Dendritic cell treated with granulocyte-macrophage colony-stimulating factor and Interleukin-4, amounts not matched to agents 40 ng/mL and 50 ng/mL, for 4 days (primary cell): Measurements from ENCODE around the gene CASP9.
"Not testable (repeated sequence)": the region's sequence is repeated elsewhere in the genome, so short reads cannot be mapped to it uniquely, and the experiment has no call there.

Experiments used
- H3K27ac Mint-ChIP-seq: one replicate; pipeline ENCODE4 v1.8.0; 2022; ENCODE audit warnings: mild to moderate bottlenecking, mixed read lengths
- H3K27me3 Mint-ChIP-seq: one replicate; pipeline ENCODE4 v1.8.0; 2022; ENCODE audit warnings: mild to moderate bottlenecking, mixed read lengths
- H3K36me3 Mint-ChIP-seq: one replicate; pipeline ENCODE4 v1.8.0; 2022; ENCODE audit warnings: low read depth, mixed read lengths
- H3K4me1 Mint-ChIP-seq: one replicate; pipeline ENCODE4 v1.8.0; 2022; ENCODE audit warnings: low read depth, mixed read lengths
- H3K4me3 Mint-ChIP-seq: one replicate; pipeline ENCODE4 v1.8.0; 2022; ENCODE audit warnings: mild to moderate bottlenecking, moderate library complexity, mixed read lengths
- H3K9me3 Mint-ChIP-seq: one replicate; pipeline ENCODE4 v1.8.0; 2022; ENCODE audit warnings: mixed read lengths
- intact Hi-C: fragments of 100-400 bp; cut with micrococcal nuclease; formaldehyde crosslinking; loops from one replicate; pipeline ENCODE4 v1.15.0; 2022

The CASP9 gene

DNA sequence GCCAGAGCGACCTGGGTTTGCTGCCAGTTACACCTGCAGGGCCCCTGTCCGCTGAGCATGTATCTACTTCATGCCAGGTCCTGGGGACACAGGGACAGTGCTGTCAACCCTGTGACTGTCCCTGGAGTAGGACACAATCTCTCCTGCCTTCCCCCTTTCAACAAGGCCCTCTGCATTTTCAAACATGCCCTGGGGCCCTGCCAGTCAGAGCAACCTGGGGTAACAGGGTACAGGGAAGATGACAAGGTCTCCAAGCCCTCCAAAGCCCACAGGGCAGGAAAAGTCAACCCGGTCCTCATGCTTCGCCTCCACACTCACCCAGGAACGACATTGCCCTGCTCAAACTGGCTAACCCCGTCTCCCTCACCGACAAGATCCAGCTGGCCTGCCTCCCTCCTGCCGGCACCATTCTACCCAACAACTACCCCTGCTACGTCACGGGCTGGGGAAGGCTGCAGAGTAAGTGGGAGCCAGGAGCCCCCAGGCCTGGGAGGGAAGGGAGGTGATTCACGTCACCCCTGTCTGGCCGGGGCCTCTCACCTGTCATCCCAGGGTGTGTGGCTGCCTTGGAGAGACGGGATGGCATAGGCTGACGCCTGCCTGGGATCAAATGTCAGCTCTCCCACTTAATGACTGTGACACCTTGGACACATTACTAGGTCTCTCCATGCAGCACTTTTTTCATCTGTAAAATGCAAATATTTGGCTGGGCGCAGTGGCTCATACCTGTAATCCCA is 60.8 kb downstream of the CASP9 start:
- H3K36me3 Mint-ChIP-seq, H3K27me3 Mint-ChIP-seq, intact Hi-C loops, H3K9me3 Mint-ChIP-seq, H3K4me3 Mint-ChIP-seq: not testable (repeated sequence)
- H3K27ac Mint-ChIP-seq, result peak overlapping the region; percentile 68
- peaks cover 48% of the 10 kb centered on the region for H3K4me1 Mint-ChIP-seq

DNA sequence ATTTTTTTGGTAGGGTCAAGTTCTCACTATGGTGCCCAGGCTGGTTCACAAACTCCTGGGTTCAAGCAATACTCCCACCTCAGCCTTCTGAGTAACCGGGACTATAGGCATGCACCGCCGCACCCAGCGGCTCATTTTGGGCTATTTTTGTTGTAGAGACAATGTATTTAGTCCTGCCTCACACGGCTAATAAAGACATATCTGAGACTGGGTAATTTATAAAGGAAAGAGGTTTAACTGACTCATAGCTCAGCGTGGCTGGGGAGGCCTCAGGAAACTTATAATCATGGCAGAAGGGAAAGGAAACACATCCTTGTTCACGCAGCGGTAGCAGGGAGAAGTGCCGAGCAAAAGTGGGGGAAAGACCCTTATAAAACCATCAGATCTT is 63.3 kb downstream of the CASP9 start:
- Mint-ChIP-seq H3K36me3 (no peaks in the 10 kb centered on the region), H3K4me3 (no peak overlapping the region), H3K4me1 (peaks cover 49% of the 10 kb centered on the region), H3K27me3 (no peaks in the 10 kb centered on the region), H3K27ac (peak overlapping the region; percentile 56), H3K9me3 (no peaks in the 10 kb centered on the region)
- intact Hi-C loops, result no loop called here

DNA sequence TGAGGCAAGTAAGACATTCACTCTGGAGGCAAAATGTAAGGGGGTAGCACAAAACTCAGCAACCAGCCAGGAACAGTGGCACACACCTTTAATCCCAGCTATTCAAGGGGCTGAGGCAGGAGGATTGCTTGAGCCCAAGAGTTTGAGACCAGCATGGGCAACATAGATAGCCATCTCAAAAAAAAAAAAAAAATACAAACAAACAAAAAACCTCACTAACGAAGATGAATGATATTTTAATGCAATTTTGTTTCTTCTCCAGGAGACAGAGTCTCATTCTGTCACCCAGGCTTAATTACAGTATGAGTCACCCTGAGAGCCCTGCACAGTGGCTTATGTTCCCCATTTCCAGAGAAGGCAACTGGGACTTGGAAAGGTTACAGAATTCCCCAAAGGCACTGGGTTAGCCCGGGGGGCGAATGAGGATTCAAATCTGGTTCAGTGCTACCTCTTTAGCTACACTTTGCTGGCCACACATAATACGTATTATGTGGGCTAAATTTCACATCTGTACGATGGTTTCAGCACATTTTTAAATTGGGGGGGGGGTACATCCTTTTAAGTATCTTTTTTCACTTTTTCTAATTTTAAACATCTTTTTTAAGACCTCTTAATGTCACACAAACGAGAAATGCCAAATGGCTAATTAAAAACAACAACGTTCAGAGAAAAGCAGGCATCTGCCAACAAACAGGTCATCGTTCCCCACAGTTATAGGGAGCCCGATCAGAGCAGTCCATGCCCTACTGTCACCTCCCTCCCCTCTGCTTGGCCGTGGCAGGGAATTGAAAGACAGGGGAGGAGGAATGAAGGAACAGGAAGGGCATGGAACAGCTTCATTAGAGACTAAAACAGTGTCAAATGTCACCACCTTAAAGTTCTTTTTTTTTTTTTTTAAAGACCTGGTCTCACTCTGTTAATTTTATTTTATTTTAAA is 64.0 kb downstream of the CASP9 start:
- Mint-ChIP-seq H3K4me3 (no peak overlapping the region), H3K27me3 (no peaks in the 10 kb centered on the region), H3K27ac (peak overlapping the region; percentile 56), H3K36me3 (no peaks in the 10 kb centered on the region), H3K9me3 (no peaks in the 10 kb centered on the region), H3K4me1 (peaks cover 48% of the 10 kb centered on the region)
- intact Hi-C loops, result no loop called here

DNA sequence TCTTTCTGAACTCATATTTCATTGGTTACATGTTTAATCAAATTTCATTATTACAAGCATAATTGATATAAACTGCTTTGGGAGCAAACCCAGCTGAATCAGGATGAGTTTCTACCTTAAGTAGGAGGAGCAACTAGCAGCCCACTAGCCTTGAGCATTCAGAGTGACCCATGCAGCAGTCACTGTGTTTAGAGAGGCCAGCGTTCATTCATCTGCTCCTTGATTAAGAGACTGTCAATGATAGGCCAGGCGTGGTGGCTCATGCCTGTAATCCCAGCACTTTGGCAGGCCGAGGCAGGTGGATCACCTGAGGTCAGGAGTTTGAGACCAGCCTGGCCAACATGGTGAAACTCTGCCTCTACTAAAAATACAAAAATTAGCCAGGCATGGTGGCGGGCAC is 65.6 kb downstream of the CASP9 start:
- H3K4me3 Mint-ChIP-seq, H3K36me3 Mint-ChIP-seq, H3K9me3 Mint-ChIP-seq, H3K27ac Mint-ChIP-seq, intact Hi-C loops, H3K27me3 Mint-ChIP-seq: not testable (repeated sequence)
- H3K4me1 Mint-ChIP-seq, result peaks cover 32% of the 10 kb centered on the region

DNA sequence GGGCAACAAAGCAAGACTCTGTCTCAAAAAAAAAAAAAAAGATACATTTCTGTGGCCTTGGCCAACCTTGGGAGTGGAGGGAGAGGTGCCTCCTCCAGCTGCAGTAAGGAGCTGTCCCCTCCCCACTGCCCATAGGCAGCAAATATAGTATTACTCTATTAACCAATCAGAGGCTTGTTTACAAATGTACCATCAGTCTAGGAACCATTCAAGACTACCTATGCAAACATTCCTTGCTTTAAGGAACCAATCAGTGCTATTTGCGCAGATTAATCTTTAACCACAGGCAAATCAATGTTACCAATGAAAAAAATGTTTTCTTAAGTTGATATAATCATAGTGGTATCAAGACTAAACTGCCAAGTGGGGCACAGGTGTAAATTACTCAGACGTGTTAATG is 66.4 kb downstream of the CASP9 start:
- intact Hi-C loops, result no loop called here
- H3K4me3 Mint-ChIP-seq, result no peak overlapping the region
- no peaks in the 10 kb centered on the region for H3K36me3 Mint-ChIP-seq
- H3K4me1 Mint-ChIP-seq, result peaks cover 29% of the 10 kb centered on the region
- H3K9me3 Mint-ChIP-seq, result no peaks in the 10 kb centered on the region
- no peak overlapping the region for H3K27ac Mint-ChIP-seq
- peaks cover 2% of the 10 kb centered on the region for H3K27me3 Mint-ChIP-seq

DNA sequence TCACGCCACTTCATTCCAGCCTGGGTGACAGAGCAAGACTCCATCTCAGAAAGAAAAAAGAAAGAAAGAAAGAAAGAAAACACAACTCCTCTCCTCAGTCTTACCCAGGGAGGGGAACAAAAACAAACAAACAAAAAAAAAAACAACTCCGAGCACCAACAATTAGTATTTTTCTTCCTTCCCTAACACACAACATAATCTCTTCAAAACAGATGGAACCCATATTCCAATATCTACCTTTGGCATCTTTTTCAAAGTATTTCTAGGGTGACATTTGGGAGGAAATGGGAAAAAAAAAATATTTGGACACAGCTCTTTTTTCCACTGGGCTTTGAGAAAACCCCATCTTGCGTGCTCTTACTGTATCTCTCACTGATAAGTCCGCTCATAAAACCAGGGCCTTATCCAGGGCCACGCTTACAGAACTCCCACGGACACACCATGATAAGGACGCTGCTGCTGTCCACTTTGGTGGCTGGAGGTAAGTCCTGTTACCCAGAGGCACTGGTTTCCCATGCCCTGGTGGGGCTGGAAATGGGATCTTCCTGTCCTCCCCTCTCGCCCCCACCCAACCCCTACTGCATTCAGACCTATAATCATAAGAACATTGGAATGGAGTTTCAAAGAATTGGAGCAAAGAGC is 67.6 kb downstream of the CASP9 start, which contains the start of gene CELA2A:
Gene CELA2A, plus strand, starts transcription at position 420 of the 642 bp plus-strand sequence. Its CDS starts 22 bp downstream, at position 442.
- peaks cover 29% of the 10 kb centered on the region for H3K4me1 Mint-ChIP-seq
- H3K27ac Mint-ChIP-seq, result no peak within 1 kb of the TSS
- no peaks in the 10 kb centered on the region for H3K9me3 Mint-ChIP-seq
- intact Hi-C loops, result no loop called here
- no peak within 1 kb of the TSS for H3K4me3 Mint-ChIP-seq
- no peaks in the 10 kb centered on the region for H3K36me3 Mint-ChIP-seq
- H3K27me3 Mint-ChIP-seq, result peaks cover 5% of the 10 kb centered on the region

DNA sequence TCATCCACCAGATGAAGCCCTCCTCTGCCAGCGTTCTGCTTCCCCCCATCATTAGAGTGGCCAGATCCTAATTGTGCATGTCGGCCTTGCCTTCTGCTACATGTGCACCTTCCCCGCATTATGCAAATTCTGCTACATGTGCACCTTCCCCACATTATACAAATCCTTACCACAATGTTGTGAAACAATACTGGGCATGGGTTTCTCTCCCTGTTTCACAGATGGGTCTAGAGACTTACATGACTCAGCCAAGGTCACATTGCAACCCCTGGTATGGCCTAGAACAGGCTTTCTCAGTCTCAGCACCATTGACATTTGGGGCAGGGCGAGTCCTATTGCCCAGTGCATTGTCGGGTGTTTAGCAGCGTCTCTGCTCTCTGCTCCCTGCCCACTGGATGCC is 68.5 kb downstream of the CASP9 start:
- H3K4me3 Mint-ChIP-seq, result no peak overlapping the region
- H3K36me3 Mint-ChIP-seq, result no peaks in the 10 kb centered on the region
- H3K4me1 Mint-ChIP-seq, result peaks cover 25% of the 10 kb centered on the region
- H3K27ac Mint-ChIP-seq, result no peak overlapping the region
- no peaks in the 10 kb centered on the region for H3K9me3 Mint-ChIP-seq
- intact Hi-C loops, result no loop called here
- H3K27me3 Mint-ChIP-seq, result peaks cover 9% of the 10 kb centered on the region

DNA sequence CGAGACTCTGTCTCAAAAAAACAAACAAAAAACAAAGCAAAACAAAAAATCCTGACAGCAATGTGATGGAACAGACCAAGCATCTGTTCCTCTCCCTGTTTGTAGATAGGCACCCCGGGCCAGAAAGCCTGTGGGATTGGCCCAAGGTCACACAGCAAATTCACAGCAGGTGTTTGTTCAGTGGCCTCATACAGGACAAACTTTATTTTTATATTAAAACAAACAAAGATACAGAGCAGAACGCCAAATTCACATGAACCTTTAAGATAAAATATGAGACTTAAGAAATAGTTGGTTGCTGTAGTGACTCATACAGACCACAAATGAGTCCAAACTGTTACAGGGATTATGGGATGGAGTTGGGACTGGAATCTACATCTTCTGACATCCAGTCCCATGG is 69.8 kb downstream of the CASP9 start:
- H3K36me3 Mint-ChIP-seq, result no peaks in the 10 kb centered on the region
- no peak overlapping the region for H3K27ac Mint-ChIP-seq
- H3K4me1 Mint-ChIP-seq, result peaks cover 19% of the 10 kb centered on the region
- intact Hi-C loops, result no loop called here
- peaks cover 9% of the 10 kb centered on the region for H3K27me3 Mint-ChIP-seq
- H3K4me3 Mint-ChIP-seq, result no peak overlapping the region
- H3K9me3 Mint-ChIP-seq, result no peaks in the 10 kb centered on the region

DNA sequence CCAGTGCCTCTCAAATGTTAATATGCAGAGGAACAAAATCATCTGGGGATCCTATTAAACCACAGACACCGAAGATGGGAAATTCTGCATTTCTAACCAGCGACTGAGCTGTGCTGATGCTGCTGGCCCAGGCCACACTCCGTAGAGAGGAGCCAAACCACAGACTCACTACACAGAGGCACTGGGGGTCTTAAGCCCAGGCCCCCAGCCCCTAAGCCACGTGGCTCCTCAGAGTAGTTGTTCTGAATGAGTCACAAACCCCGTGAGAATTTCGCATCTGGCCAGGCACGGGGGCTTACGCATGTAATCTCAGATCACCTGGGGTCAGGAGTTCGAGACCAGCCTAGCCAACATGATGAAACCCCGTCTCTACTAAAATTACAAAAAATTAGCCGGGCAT is 70.3 kb downstream of the CASP9 start:
- peaks cover 9% of the 10 kb centered on the region for H3K27me3 Mint-ChIP-seq
- intact Hi-C loops, result no loop called here
- no peaks in the 10 kb centered on the region for H3K36me3 Mint-ChIP-seq
- no peak overlapping the region for H3K27ac Mint-ChIP-seq
- no peak overlapping the region for H3K4me3 Mint-ChIP-seq
- no peaks in the 10 kb centered on the region for H3K9me3 Mint-ChIP-seq
- H3K4me1 Mint-ChIP-seq, result peaks cover 16% of the 10 kb centered on the region

DNA sequence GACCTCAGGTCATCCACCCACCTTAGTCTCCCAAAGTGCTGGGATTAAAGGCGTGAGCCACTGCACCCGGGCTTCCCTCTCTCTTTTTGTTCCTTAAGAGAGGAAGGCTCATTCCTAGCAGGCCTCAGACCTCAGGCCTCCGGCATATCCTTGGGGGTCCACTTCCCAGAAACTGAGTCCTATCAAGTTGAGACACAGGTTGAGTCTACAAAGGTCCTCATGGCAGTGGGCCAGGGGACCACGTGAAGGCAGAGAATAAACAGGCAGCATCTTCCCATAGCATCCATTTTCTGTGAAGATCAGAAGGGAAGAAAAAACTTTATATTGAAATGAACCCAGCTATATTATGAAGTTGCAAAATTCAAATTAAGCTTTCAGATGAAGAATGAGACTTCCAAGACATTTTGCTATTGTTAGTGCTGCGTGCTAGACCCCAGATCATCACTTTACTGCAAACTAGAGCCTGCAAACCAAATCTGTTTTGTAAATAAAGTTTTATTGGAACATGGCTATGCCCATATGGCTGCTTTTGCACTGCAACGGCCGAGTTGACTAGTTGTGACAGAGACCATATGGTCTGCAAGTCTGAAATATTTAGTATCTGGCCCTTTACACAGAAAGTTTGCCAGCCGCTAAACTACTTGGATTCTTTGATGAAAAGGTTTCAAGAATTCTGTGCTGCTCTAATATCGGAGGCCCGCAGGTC is 71.0 kb downstream of the CASP9 start:
- peaks cover 16% of the 10 kb centered on the region for H3K4me1 Mint-ChIP-seq
- no peaks in the 10 kb centered on the region for H3K9me3 Mint-ChIP-seq
- H3K4me3 Mint-ChIP-seq, result no peak overlapping the region
- no peak overlapping the region for H3K27ac Mint-ChIP-seq
- intact Hi-C loops, result no loop called here
- H3K36me3 Mint-ChIP-seq, result no peaks in the 10 kb centered on the region
- H3K27me3 Mint-ChIP-seq, result peaks cover 9% of the 10 kb centered on the region

DNA sequence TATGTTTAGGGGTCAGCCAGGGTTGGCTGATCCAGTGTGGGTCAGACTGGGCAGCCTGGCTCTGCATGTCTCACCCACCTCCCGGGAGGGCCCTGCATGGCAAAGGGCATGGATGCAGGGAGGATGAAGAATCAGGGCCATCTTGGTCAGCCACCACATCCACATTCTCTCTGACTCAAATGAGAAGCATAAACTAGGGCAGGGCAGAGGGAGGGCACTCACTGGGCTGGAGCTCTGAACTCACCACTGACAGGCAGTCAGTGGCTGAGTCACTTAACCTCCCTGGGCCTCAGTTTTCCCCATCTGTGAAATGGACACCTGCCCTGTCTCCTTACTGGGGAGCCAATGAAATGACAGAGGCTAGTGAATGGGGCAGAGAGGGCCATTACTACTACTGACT is 71.8 kb downstream of the CASP9 start:
- H3K36me3 Mint-ChIP-seq, result no peaks in the 10 kb centered on the region
- H3K9me3 Mint-ChIP-seq, result no peaks in the 10 kb centered on the region
- H3K4me3 Mint-ChIP-seq, result no peak overlapping the region
- H3K27me3 Mint-ChIP-seq, result peaks cover 15% of the 10 kb centered on the region
- H3K27ac Mint-ChIP-seq, result no peak overlapping the region
- H3K4me1 Mint-ChIP-seq, result peaks cover 16% of the 10 kb centered on the region
- intact Hi-C loops, result no loop called here

DNA sequence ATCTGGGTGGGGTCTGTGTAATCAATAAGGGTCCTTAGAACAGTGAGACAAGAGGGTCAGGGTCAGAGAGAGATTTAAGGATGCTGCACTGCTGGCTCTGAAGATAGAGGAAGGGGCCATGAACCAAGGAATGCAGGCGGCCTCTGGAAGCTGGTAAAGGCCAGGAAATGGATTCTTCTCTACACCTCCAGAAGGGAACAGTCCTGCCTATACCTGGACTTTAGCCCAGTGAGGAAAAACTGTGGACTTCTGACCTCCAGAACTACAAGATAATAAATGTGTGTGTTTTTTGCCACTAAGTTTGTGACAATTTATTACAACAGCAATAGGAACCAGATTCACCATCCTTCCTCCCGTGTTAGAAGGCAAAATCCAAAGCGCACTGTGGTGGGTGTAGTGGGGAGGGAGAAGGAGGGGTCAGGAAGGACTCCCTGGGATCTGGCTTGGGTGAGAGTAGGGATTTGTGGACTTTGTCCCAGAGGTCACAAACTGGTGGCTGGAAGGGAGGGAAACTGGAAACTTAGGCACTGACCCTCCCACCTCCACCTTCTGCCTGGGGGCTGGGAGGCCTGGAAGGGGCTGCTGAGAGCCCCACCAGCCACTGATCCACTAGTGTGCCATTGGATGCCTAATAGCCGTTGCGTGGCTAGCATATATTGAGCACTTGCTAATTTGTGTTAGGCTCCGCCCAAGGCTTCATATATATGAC is 72.8 kb downstream of the CASP9 start:
- Mint-ChIP-seq H3K4me1 (peaks cover 16% of the 10 kb centered on the region), H3K4me3 (no peak overlapping the region), H3K36me3 (no peaks in the 10 kb centered on the region), H3K9me3 (no peaks in the 10 kb centered on the region), H3K27ac (no peak overlapping the region), H3K27me3 (peaks cover 25% of the 10 kb centered on the region)
- intact Hi-C loops, result no loop called here

DNA sequence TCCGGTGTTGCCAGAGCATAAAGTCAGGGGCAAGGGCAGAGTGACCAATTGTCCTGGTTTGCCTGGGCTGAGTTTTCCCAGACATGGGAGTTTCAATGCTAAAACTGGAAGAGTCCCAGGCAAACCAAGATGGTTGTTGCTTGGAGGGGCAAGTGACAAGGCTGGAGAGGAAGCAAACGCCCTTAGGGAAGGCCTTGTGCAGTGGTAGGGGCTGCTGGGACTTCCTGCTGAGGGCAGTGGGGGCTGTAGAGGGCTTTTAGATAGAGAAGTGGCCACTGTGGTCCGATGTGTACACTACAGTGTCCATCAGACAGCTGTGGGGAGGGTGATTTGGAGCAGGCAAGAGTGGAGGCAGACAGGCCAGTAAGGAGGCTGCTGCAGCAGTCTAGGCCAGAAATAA is 74.4 kb downstream of the CASP9 start:
- peaks cover 13% of the 10 kb centered on the region for H3K4me1 Mint-ChIP-seq
- no peak overlapping the region for H3K4me3 Mint-ChIP-seq
- H3K27ac Mint-ChIP-seq, result no peak overlapping the region
- intact Hi-C loops, result no loop called here
- peaks cover 41% of the 10 kb centered on the region for H3K27me3 Mint-ChIP-seq
- no peaks in the 10 kb centered on the region for H3K36me3 Mint-ChIP-seq
- no peaks in the 10 kb centered on the region for H3K9me3 Mint-ChIP-seq
